Right lobe of liver (tissue), 4 donors: ENCODE data around the gene HYLS1.

Source experiments
- POLR2A ChIP-seq: fragments of 450-650 bp; IDR thresholded peaks from one replicate; pipeline ENCODE4 v1.6.1; 2017; ENCODE audit warnings: antibody characterized with exemption, mild to moderate bottlenecking
- TF ChIP-seq, protein P1 (sequence below), 4 donors: fragments of 200-600 bp in 3 of 4; fragments of 450-650 bp in 1 of 4; IDR thresholded peaks; one replicate each; pipeline versions ENCODE4 v1.5.1 to v1.8.0; 2016 to 2022; ENCODE audit warnings: antibody characterized with exemption in 4 of 4, mild to moderate bottlenecking in 2 of 4
- donor health status: DM: no; HTN: no; CAD: no.
- donor health status: DM: no; HTN: no; CAD: no.
- donor health status: DM: no; HTN: yes; CAD: no.

DNA sequence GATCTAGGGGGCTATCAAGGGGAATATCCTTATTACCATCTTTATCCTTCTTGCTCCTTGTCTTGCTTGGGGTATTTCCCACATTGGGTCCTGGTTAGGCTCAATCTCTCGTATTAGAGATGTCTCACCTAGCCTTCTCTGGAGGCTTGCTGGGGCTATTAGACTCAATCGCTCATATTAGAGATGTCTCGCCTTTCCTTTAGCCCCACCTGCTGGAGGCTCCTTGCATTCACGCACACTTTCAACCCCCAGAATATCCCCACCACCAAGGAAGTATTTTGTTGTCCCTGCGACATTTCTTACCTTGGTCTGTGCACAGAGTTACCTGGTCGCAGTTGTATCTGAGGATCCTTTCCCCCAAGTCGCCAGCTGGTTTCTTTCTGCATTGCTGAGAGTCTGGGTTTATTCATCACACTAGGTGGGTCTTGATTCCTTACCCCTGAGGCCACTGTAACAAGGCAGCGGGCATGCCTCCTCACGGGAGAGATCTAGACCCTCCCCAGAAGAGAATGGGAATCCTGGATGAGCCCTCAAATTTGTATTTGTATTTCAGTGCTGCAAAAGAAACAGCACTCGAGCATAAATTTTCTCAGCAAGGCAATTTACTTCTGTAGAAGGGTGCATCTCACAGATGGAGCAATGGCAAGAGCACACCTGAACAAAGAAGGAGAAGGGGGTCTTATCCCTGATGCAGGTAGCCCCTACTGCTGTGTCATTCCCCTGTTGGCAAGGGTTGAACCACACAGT, 15.9 kb upstream of the HYLS1 start:
- TF ChIP-seq, protein P1, sequence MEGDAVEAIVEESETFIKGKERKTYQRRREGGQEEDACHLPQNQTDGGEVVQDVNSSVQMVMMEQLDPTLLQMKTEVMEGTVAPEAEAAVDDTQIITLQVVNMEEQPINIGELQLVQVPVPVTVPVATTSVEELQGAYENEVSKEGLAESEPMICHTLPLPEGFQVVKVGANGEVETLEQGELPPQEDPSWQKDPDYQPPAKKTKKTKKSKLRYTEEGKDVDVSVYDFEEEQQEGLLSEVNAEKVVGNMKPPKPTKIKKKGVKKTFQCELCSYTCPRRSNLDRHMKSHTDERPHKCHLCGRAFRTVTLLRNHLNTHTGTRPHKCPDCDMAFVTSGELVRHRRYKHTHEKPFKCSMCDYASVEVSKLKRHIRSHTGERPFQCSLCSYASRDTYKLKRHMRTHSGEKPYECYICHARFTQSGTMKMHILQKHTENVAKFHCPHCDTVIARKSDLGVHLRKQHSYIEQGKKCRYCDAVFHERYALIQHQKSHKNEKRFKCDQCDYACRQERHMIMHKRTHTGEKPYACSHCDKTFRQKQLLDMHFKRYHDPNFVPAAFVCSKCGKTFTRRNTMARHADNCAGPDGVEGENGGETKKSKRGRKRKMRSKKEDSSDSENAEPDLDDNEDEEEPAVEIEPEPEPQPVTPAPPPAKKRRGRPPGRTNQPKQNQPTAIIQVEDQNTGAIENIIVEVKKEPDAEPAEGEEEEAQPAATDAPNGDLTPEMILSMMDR (IDR thresholded peaks at IDR 0.05) = peak; percentile 12 to 37 (median 34)
- TF ChIP-seq POLR2A = no peak
